ENCODE data around the gene CA6.

CA6 gene

DNA sequence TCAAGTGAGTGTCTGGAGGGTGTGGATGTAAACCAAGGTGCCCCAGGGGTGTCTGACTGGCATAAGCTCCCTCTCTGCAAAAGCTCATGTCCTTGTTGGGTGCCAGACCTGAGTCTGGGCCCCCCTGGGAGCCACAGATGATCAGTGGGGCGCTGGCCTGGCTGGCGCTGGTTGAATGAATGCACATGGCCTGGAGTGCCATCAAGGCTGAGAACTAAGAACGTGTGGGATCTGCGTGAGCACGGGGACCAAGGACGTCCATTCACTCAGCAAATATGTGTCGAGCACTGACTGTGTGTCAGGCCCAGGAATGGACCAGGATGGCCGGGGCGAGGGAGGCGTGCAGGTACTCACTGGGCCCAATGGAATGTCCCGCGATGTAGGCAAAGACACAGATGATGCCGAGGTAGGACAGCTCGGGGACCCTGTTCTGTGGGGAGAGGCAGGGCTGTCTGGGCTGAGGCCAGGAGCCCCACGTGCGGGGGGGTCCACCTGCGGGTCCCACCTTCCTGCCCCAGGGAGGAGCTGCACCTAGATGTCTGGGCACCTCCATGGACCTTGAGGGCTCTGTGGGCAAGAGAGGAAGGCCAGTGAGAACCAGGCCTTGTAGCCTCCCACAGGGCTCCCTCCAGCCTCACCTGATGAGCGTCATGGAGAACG, 61.4 kb downstream of the CA6 start:
- TF ChIP-seq ZBTB7A (IDR thresholded peaks at IDR 0.05; ENCODE audit: low read depth) (no peak), NFIC (IDR thresholded peaks at IDR 0.05) (no peak), MAX (IDR thresholded peaks at IDR 0.05) (no peak), TAF1 (IDR thresholded peaks at IDR 0.05; ENCODE audit: low read depth) (no peak), TCF12 (IDR thresholded peaks at IDR 0.05; ENCODE audit: low read depth) (no peak), EGR1 (IDR thresholded peaks at IDR 0.05) (no peak), CEBPB (IDR thresholded peaks at IDR 0.05) (no peak), RAD21 (IDR thresholded peaks at IDR 0.05; ENCODE audit: low read depth) (no peak), TEAD4 (IDR thresholded peaks at IDR 0.05) (no peak), YY1 (IDR thresholded peaks at IDR 0.05; ENCODE audit: low read depth) (no peak), FOXM1 (IDR thresholded peaks at IDR 0.05; ENCODE audit: borderline replicate concordance, low read depth) (no peak)

- TF ChIP-seq TEAD4 (IDR thresholded peaks at IDR 0.05) (no peak), MAX (IDR thresholded peaks at IDR 0.05) (no peak), FOXM1 (IDR thresholded peaks at IDR 0.05; ENCODE audit: borderline replicate concordance, low read depth) (no peak), NFIC (IDR thresholded peaks at IDR 0.05) (no peak)
Measured at GRCh38 chr1:9008236-9008635, 62.6 kb downstream of the CA6 start.

DNA sequence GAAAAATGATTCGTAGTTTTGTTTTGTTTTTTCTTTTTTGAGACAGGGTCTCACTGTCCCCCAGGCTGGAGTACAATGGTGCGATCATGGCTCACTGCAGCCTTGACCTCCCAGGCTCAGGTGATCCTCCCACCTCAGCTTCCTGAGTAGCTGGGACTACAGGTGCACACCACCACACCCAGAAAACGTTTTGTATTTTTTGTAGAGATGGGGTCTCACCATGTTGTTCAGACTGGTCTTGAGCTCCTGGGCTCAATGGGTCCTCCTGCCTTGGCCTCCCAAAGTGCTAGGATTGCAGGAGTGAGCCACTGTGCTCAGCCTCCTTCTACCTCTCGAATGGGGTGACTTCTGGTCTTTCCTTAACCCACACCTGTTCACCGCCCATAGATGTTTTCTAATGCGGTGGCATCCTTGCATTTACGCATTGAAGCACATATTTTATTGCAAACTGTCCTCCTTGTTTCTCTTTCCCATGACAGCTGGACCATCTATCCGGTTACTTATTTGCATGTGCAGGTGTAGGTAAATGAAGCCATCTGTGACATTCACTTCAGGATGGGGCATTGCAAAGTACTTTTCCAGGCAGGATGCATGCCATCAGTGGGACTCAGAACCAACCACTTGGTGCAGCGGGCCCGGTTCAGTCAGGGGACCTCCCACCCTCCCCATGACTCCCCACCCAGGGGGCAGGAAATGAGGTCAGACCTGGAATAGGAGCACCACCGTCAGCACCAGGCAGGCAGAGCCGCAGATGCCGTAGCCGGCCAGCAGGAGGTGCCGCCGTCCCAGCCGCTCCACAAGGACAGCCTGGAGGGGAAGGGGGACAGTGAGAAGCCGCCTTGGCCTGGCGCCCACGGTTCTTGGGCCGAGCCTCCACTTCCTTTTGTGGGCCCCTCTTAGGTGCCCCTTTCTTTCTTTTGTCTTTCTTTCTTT, 64.0 kb downstream of the CA6 start:
- TF ChIP-seq NFIC (IDR thresholded peaks at IDR 0.05) (no peak), RAD21 (IDR thresholded peaks at IDR 0.05; ENCODE audit: low read depth) (peak; percentile 58; the same call in 1 of the 2 replicates)

GRCh38 chr1:9010781-9011323, 65.2 kb downstream of the CA6 start:
- TF ChIP-seq TEAD4 (IDR thresholded peaks at IDR 0.05) = no peak
- TF ChIP-seq CREB1 (IDR thresholded peaks at IDR 0.05; ENCODE audit: low read depth) = no peak
- TF ChIP-seq TAF1 (IDR thresholded peaks at IDR 0.05; ENCODE audit: low read depth) = no peak
- TF ChIP-seq TCF12 (IDR thresholded peaks at IDR 0.05; ENCODE audit: low read depth) = no peak
- TF ChIP-seq MAX (IDR thresholded peaks at IDR 0.05) = no peak
- TF ChIP-seq, protein P1, sequence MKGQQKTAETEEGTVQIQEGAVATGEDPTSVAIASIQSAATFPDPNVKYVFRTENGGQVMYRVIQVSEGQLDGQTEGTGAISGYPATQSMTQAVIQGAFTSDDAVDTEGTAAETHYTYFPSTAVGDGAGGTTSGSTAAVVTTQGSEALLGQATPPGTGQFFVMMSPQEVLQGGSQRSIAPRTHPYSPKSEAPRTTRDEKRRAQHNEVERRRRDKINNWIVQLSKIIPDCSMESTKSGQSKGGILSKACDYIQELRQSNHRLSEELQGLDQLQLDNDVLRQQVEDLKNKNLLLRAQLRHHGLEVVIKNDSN (IDR thresholded peaks at IDR 0.05) = no peak
- TF ChIP-seq, protein P2, sequence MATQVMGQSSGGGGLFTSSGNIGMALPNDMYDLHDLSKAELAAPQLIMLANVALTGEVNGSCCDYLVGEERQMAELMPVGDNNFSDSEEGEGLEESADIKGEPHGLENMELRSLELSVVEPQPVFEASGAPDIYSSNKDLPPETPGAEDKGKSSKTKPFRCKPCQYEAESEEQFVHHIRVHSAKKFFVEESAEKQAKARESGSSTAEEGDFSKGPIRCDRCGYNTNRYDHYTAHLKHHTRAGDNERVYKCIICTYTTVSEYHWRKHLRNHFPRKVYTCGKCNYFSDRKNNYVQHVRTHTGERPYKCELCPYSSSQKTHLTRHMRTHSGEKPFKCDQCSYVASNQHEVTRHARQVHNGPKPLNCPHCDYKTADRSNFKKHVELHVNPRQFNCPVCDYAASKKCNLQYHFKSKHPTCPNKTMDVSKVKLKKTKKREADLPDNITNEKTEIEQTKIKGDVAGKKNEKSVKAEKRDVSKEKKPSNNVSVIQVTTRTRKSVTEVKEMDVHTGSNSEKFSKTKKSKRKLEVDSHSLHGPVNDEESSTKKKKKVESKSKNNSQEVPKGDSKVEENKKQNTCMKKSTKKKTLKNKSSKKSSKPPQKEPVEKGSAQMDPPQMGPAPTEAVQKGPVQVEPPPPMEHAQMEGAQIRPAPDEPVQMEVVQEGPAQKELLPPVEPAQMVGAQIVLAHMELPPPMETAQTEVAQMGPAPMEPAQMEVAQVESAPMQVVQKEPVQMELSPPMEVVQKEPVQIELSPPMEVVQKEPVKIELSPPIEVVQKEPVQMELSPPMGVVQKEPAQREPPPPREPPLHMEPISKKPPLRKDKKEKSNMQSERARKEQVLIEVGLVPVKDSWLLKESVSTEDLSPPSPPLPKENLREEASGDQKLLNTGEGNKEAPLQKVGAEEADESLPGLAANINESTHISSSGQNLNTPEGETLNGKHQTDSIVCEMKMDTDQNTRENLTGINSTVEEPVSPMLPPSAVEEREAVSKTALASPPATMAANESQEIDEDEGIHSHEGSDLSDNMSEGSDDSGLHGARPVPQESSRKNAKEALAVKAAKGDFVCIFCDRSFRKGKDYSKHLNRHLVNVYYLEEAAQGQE (IDR thresholded peaks at IDR 0.05; ENCODE audit: low read depth) = no peak
- TF ChIP-seq EGR1 (IDR thresholded peaks at IDR 0.05) = no peak
- no peak for TF ChIP-seq NFIC (IDR thresholded peaks at IDR 0.05)
- no peak for TF ChIP-seq ZBTB7A (IDR thresholded peaks at IDR 0.05; ENCODE audit: low read depth)
- no peak for TF ChIP-seq YY1 (IDR thresholded peaks at IDR 0.05; ENCODE audit: low read depth)
- no peak for TF ChIP-seq FOXM1 (IDR thresholded peaks at IDR 0.05; ENCODE audit: borderline replicate concordance, low read depth)
- TF ChIP-seq CEBPB (IDR thresholded peaks at IDR 0.05) = no peak
- no peak for TF ChIP-seq RAD21 (IDR thresholded peaks at IDR 0.05; ENCODE audit: low read depth)
- TF ChIP-seq EP300 (IDR thresholded peaks at IDR 0.05; ENCODE audit: borderline replicate concordance) = no peak

DNA sequence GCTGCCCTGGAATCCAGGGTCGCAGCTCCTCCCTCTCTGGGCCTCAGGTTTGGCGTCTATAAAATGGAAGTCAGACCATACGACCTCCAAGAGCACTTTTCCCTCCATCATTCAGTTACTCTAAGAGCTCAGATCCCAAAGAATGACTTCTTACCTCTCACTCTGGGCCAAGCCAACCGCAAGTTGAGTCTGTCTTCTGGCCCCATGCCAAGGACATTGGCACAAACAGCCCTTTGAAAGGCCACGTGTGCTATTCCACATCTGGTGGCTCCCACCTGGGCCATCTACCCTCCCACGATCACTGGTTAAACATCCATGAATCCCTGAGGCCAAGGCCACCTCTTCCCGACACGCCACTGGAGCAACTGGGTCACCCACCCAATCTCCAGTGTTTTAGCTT, 68.2 kb downstream of the CA6 start:
- no peak for TF ChIP-seq TEAD4 (IDR thresholded peaks at IDR 0.05)

DNA sequence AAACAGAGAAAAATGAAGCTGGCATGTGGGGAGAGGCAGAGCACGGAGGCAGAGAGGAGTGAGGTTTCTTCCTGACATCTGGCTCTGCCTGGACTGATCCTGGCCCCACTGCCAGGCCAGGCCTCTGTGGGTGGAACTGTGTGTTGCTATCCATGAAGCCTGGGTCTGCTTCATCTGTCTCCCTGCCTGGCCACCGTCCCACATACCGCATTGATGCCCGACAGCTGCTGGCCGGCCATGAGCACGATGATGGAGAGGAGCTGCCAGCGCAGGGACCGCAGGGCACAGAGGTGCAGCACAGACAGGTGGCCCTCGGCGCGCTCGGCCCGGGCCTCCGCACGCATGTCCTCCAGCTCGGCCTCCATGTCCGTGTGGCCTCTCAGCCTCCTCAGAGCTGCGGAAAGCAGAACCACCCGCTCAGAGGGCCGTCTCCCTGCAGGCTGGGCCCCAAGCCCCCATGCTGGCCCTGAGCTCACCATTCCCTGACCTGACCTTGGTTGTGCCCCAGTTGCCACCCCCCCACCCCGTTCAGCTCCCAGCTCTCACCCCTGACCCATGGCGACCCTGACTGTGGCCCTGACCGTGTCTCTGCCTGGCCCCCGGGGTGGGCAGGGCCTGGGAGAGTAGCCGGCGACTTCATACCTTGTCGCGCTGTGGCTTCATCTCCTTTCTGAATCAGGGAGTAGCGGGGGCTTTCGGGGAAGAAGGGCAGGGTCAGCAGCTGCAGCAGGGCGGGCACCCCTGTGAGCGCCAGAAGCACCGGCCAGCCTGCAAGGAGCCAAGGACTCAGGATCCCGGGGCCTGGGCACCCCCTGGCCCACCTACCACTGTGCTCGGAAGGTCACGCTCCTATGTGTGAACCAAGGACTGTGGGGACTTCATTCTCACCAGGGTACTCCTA, 69.1 kb downstream of the CA6 start:
- TF ChIP-seq, protein P1 (IDR thresholded peaks at IDR 0.05) = no peak
- TF ChIP-seq CEBPB (IDR thresholded peaks at IDR 0.05) (no peak), ZBTB7A (IDR thresholded peaks at IDR 0.05; ENCODE audit: low read depth) (no peak), NFIC (IDR thresholded peaks at IDR 0.05) (no peak), RAD21 (IDR thresholded peaks at IDR 0.05; ENCODE audit: low read depth) (no peak), EGR1 (IDR thresholded peaks at IDR 0.05) (no peak), YY1 (IDR thresholded peaks at IDR 0.05; ENCODE audit: low read depth) (no peak)
